HCT116 (cell line): ENCODE data around the gene PHB1. TPM values are rescaled to one million over a fixed set of nuclear protein-coding genes. Genes with fewer than 3 reads are reported as not detected.

Experiments used
- ATAC-seq: fragments of 200-7000 bp; cut with Tn5 transposase; 2 replicates; pipeline ENCODE4 v1.9.1; 2020; ENCODE audit warnings: mild to moderate bottlenecking, moderate library complexity
- BruUV-seq: library from RNA; stranded (reverse); fragments of 400-500 nt; replicated peaks from 2 replicates; lab custom pipeline; 2021; lab: Mats Ljungman, UMichigan
- CTCF ChIA-PET: fragments of 300-600 bp; sonication (Branson Sonifier 250); formaldehyde crosslinking; loops from one replicate; lab custom pipeline; 2021; ENCODE audit warnings: antibody characterized with exemption; lab: Charles Lee
- POLR2A ChIA-PET: fragments of 300-600, 350-600 bp; sonication (Branson Sonifier 250); formaldehyde crosslinking; loops from one replicate; lab custom pipeline; 2021; ENCODE audit warnings: antibody characterized with exemption; lab: Charles Lee
- RAD21 ChIA-PET, 2 experiments: fragments of 300-600 bp; sonication (Branson Sonifier 250); formaldehyde crosslinking; loops; one replicate each; lab custom pipeline; 2023; ENCODE audit warnings: low total read pairs in 2 of 2; ENCODE audit not compliant: uncharacterized antibody in 2 of 2, unreplicated experiment in 2 of 2, low non-redundant PET in 1 of 2; lab: Charles Lee
- DNase-seq: peaks from one replicate; pipeline ENCODE4 v3.0.0-alpha.2; 2010; ENCODE audit warnings: low read depth, low spot score
- H2AFZ ChIP-seq: fragments of 200-600 bp; shearing (Covaris generic), sonication (generic); 2 replicates; pipeline ENCODE4 v1.6.1; 2017; ENCODE audit warnings: low read depth, mixed run types, mixed read lengths, antibody characterized with exemption, low read length; ENCODE audit not compliant: poor library complexity, severe bottlenecking
- H3K27ac ChIP-seq: 2 replicates; pipeline ENCODE4 v1.5.1; 2012; ENCODE audit warnings: low read depth, low read length
- H3K27me3 ChIP-seq: fragments of 200-600 bp; sonication (generic); 2 replicates; pipeline ENCODE4 v1.6.1; 2016; ENCODE audit warnings: mixed run types, low read length, mixed read lengths; ENCODE audit not compliant: insufficient read depth
- H3K36me3 ChIP-seq, 2 experiments: fragments of 200-500 bp in 1 of 2; fragments of 200-600 bp in 1 of 2; sonication (Bioruptor generic) in 1 of 2; sonication (generic) in 1 of 2; 2 replicates each; pipeline versions ENCODE4 v1.5.1 to v1.6.1; 2014 to 2016; ENCODE audit warnings: low read length in 2 of 2, inconsistent platforms in 1 of 2, mixed read lengths in 1 of 2, mixed run types in 1 of 2; ENCODE audit not compliant: insufficient read depth in 2 of 2, control insufficient read depth in 1 of 2
- H3K4me1 ChIP-seq, 2 experiments: fragments of 200-600 bp in 1 of 2; sonication (generic) in 1 of 2; 2 replicates each; pipeline versions ENCODE4 v1.5.1 to v1.6.1; 2012 to 2017; ENCODE audit warnings: low read length in 2 of 2, inconsistent platforms in 1 of 2, mild to moderate bottlenecking in 1 of 2, mixed read lengths in 1 of 2, mixed run types in 1 of 2, moderate library complexity in 1 of 2; ENCODE audit not compliant: insufficient read depth in 2 of 2, control insufficient read depth in 1 of 2
- H3K4me2 ChIP-seq: fragments of 200-600 bp; sonication (generic); 2 replicates; pipeline ENCODE4 v1.6.1; 2017; ENCODE audit warnings: mixed run types, low read length, mixed read lengths
- H3K4me3 ChIP-seq, 2 experiments: fragments of 200-600 bp in 1 of 2; sonication (generic) in 1 of 2; replicated peaks in 1 of 2; 2 replicates each; pipeline ENCODE4 v1.5.1; 2011 to 2016; ENCODE audit warnings: low read length in 2 of 2, control low read depth in 1 of 2, low read depth in 1 of 2, mild to moderate bottlenecking in 1 of 2, mixed read lengths in 1 of 2, mixed run types in 1 of 2
- H3K79me2 ChIP-seq: fragments of 200-600 bp; sonication (generic); 2 replicates; pipeline ENCODE4 v1.6.1; 2017; ENCODE audit warnings: mild to moderate bottlenecking, mixed run types, low read length, moderate library complexity, mixed read lengths; ENCODE audit not compliant: insufficient read depth
- H3K9ac ChIP-seq: fragments of 200-600 bp; sonication (generic); 2 replicates; pipeline ENCODE4 v1.6.1; 2016; ENCODE audit warnings: low read length, mixed read lengths
- H3K9me2 ChIP-seq: fragments of 200-600 bp; sonication (generic), shearing (Covaris generic); 2 replicates; pipeline ENCODE4 v1.6.1; 2017; ENCODE audit warnings: mixed run types, mild to moderate bottlenecking, moderate library complexity; ENCODE audit not compliant: insufficient read depth
- H3K9me3 ChIP-seq, 2 experiments: fragments of 200-500 bp in 1 of 2; fragments of 200-600 bp in 1 of 2; sonication (Bioruptor generic) in 1 of 2; sonication (generic) in 1 of 2; 2 replicates each; pipeline ENCODE4 v1.6.1; 2014 to 2017; ENCODE audit warnings: low read length in 2 of 2, mixed read lengths in 2 of 2, inconsistent platforms in 1 of 2, low read depth in 1 of 2, mild to moderate bottlenecking in 1 of 2, mixed run types in 1 of 2, moderate library complexity in 1 of 2; ENCODE audit not compliant: control insufficient read depth in 1 of 2, insufficient read depth in 1 of 2
- H4K20me1 ChIP-seq: fragments of 200-600 bp; sonication (generic), shearing (Covaris generic); 2 replicates; pipeline ENCODE4 v1.6.1; 2017; ENCODE audit warnings: mixed run types, mild to moderate bottlenecking, moderate library complexity; ENCODE audit not compliant: insufficient read depth
- CBX3 ChIP-seq: IDR thresholded peaks from 2 replicates; pipeline ENCODE4 v1.6.1; 2012; ENCODE audit warnings: low read depth
- CTCF ChIP-seq, 3 experiments: fragments of 200-600 bp in 1 of 3; sonication (generic) in 1 of 3; IDR thresholded peaks in 2 of 3; conservative IDR thresholded peaks in 1 of 3; 2 replicates each; pipeline ENCODE4 v1.5.1; 2012 to 2017; ENCODE audit warnings: low read depth in 2 of 3, low read length in 2 of 3, antibody characterized with exemption in 1 of 3, borderline replicate concordance in 1 of 3, control low read depth in 1 of 3, mild to moderate bottlenecking in 1 of 3, mixed read lengths in 1 of 3, mixed run types in 1 of 3, moderate library complexity in 1 of 3; ENCODE audit not compliant: insufficient read depth in 1 of 3
- EGR1 ChIP-seq: IDR thresholded peaks from 2 replicates; pipeline ENCODE4 v1.6.1; 2012; ENCODE audit warnings: low read depth
- FOSL1 ChIP-seq: IDR thresholded peaks from 2 replicates; pipeline ENCODE4 v1.6.1; 2012; ENCODE audit warnings: low read depth
- MAX ChIP-seq: IDR thresholded peaks from 2 replicates; pipeline ENCODE4 v1.6.1; 2012
- POLR2A ChIP-seq: IDR thresholded peaks from 2 replicates; pipeline ENCODE4 v1.7.0; 2011; ENCODE audit warnings: borderline replicate concordance; ENCODE audit not compliant: insufficient read depth, insufficient read length; ENCODE audit errors: extremely low read depth
- POLR2AphosphoS5 ChIP-seq: IDR thresholded peaks from 2 replicates; pipeline ENCODE4 v1.6.1; 2011; ENCODE audit warnings: mild to moderate bottlenecking, low read depth, low read length, moderate library complexity
- RAD21 ChIP-seq: IDR thresholded peaks from 2 replicates; pipeline ENCODE4 v1.6.1; 2012; ENCODE audit warnings: low read depth, mild to moderate bottlenecking
- REST ChIP-seq: IDR thresholded peaks from 2 replicates; pipeline ENCODE4 v1.6.1; 2012; ENCODE audit warnings: low read depth
- SP1 ChIP-seq: IDR thresholded peaks from 2 replicates; pipeline ENCODE4 v1.6.1; 2012; ENCODE audit warnings: low read depth
- TCF7L2 ChIP-seq: IDR thresholded peaks from 2 replicates; pipeline ENCODE4 v1.7.0; 2011; ENCODE audit warnings: borderline replicate concordance, inconsistent platforms; ENCODE audit not compliant: insufficient read depth, insufficient read length; ENCODE audit errors: extremely low read depth
- ZBTB33 ChIP-seq: IDR thresholded peaks from 2 replicates; pipeline ENCODE4 v1.6.1; 2011; ENCODE audit warnings: mild to moderate bottlenecking, low read length, moderate library complexity; ENCODE audit not compliant: insufficient replicate concordance; ENCODE audit errors: extremely low read depth
- ZFX ChIP-seq: fragments of 450-650 bp; IDR thresholded peaks from 2 replicates; pipeline ENCODE4 v1.6.1; 2017
- intact Hi-C: fragments of 100-400 bp; cut with micrococcal nuclease; formaldehyde crosslinking; loops from 2 replicates; pipeline ENCODE4 v1.10.0; 2022
- total RNA-seq: library from RNA; stranded (reverse); gene quantifications from one replicate; pipeline ENCODE4 v1.2.1, GENCODE V29; 2021; ENCODE audit not compliant: unreplicated experiment

Gene PHB1
- total RNA-seq, 1 experiment from 2014 or later, result 534 TPM

GRCh38 chr17:49382556-49382955, 32.1 kb downstream of the PHB1 start:
- Histone ChIP-seq H3K4me1 (no peaks in the 10 kb centered on the region), H3K79me2 (no peaks in the 10 kb centered on the region), H3K36me3 (no peaks in the 10 kb centered on the region), H3K9me3 (no peaks in the 10 kb centered on the region), H3K27me3 (no peaks in the 10 kb centered on the region), H2AFZ (no peak overlapping the region), H3K9me2 (no peaks in the 10 kb centered on the region), H3K4me2 (no peak overlapping the region), H4K20me1 (no peaks in the 10 kb centered on the region), H3K27ac (no peak overlapping the region), H3K9ac (no peak overlapping the region), H3K4me3 (no peak overlapping the region)
- TF ChIP-seq CTCF (IDR thresholded peaks at IDR 0.05 in 2 of 3, conservative IDR thresholded peaks at IDR 0.05 in 1 of 3; ENCODE audit: borderline replicate concordance in 1 of 3, insufficient read depth in 1 of 3, low read depth in 2 of 3, low read length in 2 of 3) (no peak), TCF7L2 (no peak)
- intact Hi-C loops, result no loop called here
- no TSS peak for BruUV-seq
- CTCF ChIA-PET, result interaction anchor here (2.6 kb wide), 1 partner anchor 14 kb away, joined by 8 read pairs; no protein-coding TSS in a partner anchor
- RAD21 ChIA-PET, result no interaction called here
- POLR2A ChIA-PET, result no interaction called here
- ATAC-seq (no peak), DNase-seq (no peak)

GRCh38 chr17:49381793-49382192, 32.9 kb downstream of the PHB1 start:
- no peaks in the 10 kb centered on the region for H3K4me1 ChIP-seq
- no peaks in the 10 kb centered on the region for H3K9me3 ChIP-seq
- RAD21 ChIA-PET, result no interaction called here
- H3K9me2 ChIP-seq, result no peaks in the 10 kb centered on the region
- no peak overlapping the region for H3K4me2 ChIP-seq
- no peak overlapping the region for H3K27ac ChIP-seq
- CTCF ChIA-PET, result interaction anchor here (2.6 kb wide), 1 partner anchor 13 kb away, joined by 8 read pairs; no protein-coding TSS in a partner anchor
- H4K20me1 ChIP-seq, result no peaks in the 10 kb centered on the region
- intact Hi-C loops, result no loop called here
- H3K36me3 ChIP-seq, result no peaks in the 10 kb centered on the region
- no peak overlapping the region for H2AFZ ChIP-seq
- no TSS peak for BruUV-seq
- no peak for ATAC-seq
- no peaks in the 10 kb centered on the region for H3K27me3 ChIP-seq
- no peak overlapping the region for H3K9ac ChIP-seq
- no peak overlapping the region for H3K4me3 ChIP-seq
- POLR2A ChIA-PET, result no interaction called here
- DNase-seq, result no peak
- H3K79me2 ChIP-seq, result no peaks in the 10 kb centered on the region
- TF ChIP-seq ZFX (no peak), RAD21 (no peak), EGR1 (no peak), CBX3 (no peak), POLR2AphosphoS5 (no peak), TCF7L2 (no peak), MAX (no peak), ZBTB33 (no peak), POLR2A (no peak), SP1 (no peak), REST (no peak), FOSL1 (no peak)
